Activated T-helper 9 cell treated with anti-CD3 and anti-CD28 coated beads, Interleukin-2, amount 50 U/mL, for 16 hours (primary cell): ENCODE measurements around the gene OSTN.
"Not testable (repeated sequence)": the region's sequence is repeated elsewhere in the genome, so short reads cannot be mapped to it uniquely, and the experiment has no call there.

ENCODE experiments used
- DNase-seq: peaks from one replicate; pipeline ENCODE4 v3.0.0-alpha.2; 2020; ENCODE audit warnings: low read depth

Gene OSTN

DNA sequence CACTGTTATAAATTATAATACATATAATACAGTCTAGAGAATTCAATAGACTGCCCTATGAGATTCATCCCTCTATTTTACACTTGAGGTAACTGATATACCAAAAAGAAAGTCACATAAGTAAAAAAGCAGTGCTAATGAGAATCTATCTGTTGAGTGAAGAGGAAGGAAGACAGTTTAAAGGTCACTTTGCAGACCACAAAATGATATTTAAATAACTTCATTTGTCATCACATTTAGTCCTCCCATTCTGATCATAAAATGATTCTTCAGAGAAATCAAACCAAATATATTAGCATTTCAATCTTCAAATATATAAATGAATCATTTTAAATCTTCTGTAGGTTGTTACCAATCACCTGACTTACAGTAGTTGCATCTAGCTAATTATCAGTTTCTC, 69.7 kb downstream of the OSTN start:
- DNase-seq: no peak

DNA sequence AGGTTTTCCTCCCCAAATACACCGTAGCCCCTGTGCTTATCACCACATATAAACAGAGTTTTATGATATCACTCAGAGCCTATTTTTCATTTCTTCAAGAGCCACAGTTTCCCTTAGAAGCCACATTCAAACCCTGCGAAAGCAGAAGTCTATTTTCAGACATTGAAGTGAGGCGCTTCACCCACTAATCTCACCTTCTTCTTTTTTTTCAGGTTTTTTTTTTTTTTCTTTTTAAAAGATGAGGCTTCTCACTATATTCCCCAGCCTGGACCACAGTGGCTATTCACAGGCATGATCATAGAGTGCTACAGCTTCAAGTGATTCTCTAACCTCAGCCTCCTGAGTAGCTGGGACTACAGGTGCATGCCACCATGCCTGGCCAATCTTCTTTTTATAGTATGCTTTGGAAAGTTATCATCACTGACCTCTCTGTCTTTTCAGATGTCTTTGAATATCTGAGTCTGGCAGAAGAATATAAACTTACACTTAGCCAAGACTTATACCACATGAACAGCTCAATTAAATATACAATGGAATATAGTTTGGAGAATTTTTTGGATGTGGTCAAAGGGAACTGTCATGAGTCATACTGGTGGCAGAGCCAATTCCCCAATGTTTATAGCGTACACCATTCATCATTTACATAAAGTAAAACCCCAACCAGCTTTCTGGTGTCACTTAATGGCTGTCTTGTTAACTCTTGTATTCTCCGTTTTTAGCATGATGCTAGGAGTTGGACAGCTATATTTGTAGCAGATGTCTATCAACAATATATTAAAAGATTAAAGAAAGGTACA, 70.4 kb downstream of the OSTN start:
- DNase-seq: no peak

DNA sequence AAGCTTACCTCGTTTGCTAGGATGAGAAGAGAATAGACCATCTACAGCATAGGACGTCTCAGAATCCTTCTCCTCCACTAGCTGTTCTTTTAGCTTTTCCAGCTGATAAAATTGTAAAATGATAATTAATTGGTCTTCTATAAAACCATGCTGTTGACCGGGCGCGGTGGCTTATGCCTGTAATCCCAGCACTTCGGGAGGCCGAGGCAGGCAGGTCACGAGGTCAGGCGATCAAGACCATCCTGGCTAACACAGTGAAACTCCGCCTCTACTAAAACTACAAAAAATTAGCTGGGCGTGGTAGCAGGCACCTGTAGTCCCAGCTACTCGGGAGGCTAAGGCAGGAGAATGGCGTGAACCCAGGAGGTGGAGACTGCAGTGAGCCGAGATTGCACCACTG, 76.2 kb downstream of the OSTN start:
- DNase-seq: not testable (repeated sequence)

DNA sequence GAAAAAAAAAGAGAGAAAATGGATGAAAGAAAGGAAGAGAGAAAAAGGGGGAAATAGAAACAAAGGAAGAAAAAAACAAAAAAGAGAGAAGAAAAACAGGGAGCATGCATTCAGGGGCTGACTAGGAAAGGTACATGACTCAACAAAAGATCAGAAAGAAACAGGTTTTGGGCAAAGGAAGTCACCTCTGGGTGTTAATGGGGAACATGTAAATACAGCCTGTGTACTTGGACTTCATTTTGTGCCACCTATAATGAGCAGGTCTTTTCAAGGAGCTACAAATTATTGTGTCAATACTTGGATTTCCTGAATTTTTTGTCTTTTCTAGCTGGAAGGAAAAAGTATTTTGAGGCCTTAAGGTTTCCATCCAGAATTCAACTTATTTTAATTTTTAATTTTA, 76.7 kb downstream of the OSTN start:
- no peak for DNase-seq

DNA sequence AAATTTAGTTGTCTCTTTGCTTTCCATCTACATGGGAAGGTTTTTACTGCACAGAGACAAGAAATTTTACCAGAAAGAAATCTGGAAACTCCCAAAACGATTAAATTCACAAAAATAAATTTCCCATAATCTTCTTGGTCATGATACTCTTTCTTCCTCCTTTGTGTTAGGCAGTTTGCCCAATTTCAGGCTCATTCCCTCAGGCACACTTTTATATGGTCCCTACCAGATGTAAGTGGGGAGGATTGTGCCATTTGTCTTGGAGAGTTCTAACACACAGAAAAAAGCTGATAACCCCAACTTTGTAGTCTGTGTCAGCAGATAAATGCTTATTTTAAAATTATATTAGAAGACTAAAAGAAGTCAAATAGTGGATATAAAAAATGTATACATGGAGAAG, 81.1 kb downstream of the OSTN start:
- DNase-seq: no peak

DNA sequence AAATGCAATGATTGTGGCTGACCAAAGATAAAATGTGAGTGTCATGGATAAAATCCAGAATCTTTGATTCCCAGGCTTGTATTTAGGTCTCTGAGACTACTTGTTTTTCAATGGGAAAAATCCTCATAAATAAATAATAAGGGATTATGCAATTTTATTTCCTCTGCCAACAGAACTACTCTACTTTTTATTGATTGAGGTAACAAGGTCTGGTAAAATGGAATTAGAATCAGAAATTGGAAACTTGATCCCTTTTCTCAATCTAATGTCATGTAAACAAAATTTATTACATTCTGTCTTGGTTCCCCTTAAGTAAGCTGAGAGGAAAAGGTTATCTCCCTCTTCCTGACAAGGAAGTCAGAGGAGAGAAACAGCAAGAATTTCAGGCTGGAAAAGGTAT, 81.8 kb downstream of the OSTN start:
- no peak for DNase-seq

DNA sequence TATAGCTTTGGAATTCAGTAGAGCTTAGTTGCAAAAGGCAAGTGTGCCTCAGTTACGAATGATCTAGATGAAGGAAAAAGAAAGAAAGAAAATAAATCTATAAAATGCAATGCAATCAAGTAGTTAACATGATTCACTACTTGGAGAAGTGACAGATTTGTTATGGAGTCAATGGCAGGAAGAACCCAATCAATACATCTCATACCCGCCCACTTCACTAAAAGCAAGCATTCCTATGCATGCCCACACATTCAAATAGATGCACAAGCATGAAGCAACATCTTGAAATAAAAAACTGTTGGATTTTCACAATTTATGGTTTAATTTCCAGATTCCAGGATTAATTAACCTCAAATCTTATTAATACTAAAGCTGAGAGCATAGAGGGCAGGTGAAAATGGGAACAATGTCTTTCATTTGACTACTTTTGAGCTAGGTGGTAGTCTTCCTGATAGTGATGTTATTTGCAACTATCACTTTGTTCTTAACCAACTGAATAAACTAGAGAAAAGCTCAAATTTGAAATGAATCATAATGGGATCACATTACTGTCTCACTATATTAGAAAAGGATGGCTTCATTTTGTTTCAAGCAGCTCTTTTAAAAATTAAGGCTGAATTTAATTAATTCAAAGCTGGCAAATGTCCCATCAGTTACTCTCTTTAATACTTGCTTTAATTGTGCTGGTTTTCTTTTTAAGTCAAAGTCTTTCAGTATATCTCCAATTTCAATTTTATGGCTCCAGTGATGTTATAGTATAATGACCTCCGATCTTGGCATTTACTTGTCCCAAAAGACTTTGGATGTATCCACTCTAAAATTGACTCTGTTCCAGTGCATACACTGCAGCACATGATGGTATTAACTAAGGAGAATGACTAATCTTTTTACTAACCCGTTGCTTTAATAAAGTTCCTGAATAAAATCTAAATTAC, 83.5 kb downstream of the OSTN start:
- DNase-seq: no peak

DNA sequence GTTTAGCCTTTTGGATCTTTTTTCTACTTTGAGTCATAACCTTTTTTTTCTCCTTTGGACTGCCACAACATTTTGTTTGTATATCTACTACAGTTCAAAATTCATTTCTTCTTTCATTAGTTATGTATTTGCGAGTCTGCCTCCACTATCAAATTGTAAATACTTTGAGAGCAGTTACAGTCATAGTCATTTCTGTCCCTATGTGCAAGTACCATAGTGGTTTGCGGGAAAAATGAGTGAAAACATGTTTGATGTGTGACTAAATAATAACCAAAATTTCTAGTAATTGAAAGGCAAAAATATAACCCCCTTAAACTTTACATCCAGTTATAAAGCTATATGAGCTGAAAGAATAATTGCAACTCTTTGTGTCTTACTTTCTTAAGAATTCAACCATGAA, 84.4 kb downstream of the OSTN start:
- DNase-seq: no peak

DNA sequence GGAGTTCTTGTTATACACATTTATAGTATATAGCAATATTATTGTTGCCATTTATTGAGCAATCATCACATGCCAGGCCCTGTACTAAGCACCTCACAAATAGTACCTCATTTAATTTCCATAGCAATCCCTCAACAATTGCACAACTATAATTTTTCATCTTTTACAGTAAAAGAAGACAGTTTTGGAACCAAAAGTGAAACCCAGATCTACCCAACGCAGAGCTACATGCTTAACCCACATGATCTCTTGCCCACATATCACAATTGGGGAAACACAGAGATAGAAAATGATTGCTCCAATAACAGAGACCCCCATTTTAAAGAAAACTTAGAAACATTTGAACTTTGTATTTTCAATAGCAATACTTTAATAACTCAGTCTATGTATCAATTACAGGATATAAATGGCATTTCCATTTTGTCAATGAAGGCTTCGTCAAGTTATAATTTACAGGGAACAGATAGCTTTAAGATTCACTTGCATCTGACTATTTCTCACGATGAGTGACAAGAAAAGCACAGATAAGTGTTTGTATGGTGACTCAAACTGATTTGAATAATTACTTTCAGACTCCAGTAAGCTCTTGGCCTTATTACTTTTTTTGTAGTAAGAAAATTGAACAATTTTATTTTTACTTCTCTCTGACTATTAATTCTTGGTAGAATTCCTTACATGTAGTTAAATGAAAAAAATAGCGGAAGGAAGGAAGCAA, 91.4 kb downstream of the OSTN start:
- DNase-seq: no peak

DNA sequence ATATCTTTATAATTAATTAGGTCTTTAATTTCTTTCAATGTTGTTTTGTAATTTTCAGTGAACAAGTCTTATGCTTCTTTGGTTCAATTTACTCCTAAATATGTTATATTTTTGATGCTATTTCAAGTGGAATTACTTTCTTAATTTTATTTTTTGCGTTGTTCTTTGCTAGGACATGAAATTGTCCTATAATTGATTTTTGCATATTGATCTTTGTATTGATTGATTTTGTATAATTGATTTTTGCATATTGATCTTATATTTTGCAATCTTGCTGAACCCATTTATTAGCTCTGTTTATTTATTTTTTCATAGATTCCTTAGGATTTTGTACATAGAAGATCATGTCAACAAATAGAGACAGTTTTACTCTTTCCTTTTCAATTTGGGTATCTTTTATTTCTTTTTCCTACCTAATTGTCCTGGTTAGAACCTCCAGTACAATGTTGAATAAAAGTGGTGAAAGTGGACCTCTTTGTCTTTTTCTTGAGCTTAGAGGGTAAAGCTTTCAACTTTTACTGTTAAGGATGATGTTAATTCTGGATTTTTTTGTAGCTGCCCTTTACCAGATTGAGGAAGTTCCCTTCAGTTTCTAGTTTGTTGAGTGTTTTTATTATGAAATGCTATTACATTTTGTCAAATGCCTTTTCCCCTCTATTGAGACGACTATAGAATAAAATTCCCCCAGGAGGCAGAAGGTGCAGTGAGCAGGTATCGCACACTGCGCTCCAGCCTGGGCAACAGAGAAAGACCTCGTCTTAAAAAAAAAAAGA, 93.4 kb downstream of the OSTN start:
- no peak for DNase-seq

DNA sequence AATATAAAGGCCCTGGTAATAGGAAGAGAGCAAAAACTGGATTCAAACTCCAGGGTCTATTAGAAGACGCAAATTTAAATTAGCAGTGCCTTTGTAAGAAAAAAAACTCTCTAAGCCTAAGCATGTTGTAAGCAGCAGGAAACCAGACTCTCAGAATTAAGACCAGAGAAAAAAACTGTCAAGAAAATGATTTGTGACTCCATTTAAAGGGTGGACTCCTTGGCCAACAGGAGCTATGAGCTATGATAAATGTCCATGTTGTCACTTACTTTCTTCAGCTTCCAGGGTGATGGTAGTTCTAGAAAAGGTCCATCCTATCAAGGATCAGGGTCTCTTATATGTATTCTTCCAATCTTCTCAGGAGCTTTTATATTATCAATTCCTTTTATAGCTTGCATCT, 95.2 kb downstream of the OSTN start:
- DNase-seq: no peak

DNA sequence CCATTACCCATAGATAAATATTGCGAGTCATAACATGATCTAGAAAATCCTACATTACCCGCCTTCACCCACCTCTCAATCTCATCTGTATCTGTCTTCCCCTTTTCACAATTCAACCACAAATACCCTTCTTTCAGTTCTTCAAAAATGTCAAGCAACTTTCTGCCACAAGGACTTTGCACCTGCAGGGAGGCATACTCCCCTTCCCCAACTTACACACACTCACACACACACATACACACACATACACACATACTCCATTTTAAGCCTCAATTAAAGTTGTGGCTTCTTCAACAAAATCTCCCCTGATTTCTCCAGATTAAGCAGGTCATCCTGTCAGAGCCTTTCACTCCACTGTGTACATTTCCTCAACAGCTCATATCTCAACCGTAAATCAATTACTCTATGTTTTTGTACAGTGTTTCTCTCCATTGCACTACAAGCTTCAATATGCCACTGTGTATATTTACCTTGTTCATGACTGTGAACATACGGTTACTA, 97.0 kb downstream of the OSTN start:
- DNase-seq: no peak

DNA sequence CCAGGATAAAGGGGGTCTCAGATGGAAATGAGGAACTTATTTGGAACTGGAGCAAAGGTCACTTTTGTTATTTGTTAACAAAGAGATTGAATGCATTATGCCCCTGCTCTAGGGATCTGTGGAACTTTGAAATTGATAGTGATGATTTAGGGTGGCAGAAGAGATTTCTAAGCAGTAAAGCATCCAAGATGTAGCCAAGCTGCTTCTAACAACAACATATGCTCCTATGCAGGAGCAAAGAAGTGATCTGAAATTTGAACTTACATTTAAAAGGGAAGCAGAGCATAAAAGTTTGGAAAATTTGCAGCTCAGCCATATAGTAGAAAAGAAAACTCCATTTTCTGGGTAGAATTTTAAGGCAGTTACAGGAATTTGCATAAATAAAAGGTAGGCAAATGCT, 99.8 kb downstream of the OSTN start:
- DNase-seq: no peak

DNA sequence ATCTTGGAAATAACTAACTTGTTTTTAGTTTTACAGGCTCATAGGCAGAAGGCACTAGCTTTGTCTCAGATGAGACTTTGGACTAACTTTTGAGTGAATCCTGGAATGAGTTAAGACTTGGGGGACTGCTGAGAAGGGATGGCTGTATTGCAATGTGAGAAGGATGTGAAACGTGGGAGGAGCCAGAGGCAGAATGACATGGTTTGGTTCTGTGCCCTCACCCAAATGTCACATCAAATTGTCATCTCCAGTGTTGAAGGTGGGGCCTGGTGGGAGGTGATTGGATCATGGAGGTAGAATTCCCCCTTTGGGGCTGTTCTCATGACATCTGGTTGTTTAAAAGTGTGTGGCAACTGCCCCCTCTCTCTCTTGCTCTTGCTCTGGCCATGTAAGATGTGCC, 101.4 kb downstream of the OSTN start:
- DNase-seq: no peak

DNA sequence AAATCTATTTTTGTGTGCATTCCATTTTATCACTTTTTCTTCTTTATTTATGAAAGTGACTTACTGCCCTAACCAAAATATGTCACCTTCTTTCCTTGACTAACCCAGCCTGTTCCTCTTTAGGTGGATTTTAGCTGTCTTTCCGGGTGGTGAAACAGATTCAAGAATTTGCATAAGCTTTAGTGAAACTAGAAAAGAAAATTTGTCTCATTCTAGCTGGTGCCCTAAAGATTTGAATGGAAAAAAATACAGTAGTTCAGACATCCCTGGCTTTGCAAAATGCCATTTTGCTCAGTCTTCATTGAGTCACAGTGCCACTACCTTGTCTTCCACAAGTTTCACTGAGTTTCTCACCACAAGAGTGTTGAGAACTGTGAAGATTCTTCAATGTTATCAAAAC, 102.0 kb downstream of the OSTN start:
- DNase-seq: no peak

DNA sequence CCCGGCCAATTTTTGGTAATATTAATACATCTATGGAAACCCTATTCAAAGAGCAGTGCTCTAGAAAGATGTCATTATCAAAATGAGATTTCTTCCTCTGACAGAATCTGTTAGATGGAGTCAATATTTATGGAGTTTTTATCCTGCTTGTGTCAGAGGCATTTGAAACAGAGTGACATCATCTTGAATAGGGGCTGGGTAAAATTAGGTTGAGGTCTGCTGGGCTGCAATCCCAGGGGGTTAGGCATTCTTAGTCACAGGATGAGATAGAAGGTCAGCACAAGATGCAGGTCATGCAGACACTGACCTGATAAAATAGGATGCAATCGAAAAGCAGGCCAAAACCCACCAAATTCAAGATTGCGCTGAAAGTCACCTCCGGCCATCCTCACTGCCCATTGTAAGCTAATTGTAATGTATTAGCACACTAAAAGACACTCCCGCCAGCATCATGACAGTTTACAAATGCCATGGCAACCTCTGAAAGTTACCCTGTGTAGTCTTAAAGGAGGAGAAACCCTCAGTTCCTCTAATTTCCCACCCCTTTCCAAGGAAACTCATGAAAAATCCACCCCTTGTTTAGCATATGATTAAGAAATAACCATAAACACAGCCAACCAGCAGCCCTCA, 102.9 kb downstream of the OSTN start:
- DNase-seq: no peak

DNA sequence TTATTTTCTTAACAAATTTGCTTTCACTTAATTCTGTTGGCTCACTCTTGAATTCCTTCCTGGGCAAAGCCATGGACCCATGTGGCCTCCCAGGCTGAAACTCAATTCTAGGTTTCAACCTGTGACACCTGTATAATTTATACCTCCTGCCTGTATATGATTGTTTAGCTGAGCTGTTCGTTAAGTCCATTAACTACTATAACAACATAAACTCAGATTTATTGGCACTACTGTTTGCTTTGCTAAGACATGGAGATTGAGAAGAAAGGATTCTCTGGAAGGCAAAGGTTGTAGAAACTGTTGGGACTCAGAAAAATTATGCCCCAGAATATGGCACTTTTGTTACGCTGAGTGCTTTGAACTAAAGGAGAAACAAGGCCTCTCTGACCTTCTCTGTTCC, 103.4 kb downstream of the OSTN start:
- no peak for DNase-seq

DNA sequence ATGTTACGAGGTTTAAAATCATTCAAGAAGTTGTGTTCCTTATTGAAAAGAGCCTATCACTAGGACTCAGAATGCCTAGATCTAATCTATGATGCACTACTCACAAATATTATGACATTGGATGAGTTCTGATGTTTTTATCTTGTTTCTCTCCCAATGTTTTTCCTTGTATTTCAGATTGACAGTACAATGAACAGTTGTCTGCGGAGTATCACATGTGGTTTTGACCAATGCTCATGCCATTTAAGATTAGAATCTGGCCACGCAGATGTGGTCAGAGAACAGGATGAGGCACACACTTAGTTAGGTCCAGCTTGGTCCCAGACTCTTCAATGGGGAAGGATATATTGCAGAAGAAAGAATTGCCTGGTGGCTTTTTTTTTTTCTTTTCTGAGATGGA, 104.6 kb downstream of the OSTN start:
- no peak for DNase-seq

DNA sequence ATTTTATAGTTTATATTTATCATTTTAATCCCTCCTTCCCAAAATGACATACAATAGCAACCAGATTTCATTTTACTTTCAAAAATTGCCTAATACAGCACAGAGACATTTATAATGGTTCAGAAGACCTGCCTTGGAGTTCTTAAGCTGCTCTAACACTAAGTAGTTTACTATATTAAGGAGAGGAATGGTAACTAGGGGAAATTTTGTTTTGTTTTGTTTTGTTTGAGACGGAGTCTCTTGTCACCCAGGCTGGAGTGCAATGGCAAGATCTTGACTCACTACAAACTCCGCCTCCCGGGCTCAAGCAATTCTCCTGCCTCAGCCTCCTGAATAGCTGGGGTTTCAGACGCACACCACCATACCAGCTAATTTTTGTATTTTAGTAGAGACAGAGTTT, 107.4 kb downstream of the OSTN start:
- no peak for DNase-seq

DNA sequence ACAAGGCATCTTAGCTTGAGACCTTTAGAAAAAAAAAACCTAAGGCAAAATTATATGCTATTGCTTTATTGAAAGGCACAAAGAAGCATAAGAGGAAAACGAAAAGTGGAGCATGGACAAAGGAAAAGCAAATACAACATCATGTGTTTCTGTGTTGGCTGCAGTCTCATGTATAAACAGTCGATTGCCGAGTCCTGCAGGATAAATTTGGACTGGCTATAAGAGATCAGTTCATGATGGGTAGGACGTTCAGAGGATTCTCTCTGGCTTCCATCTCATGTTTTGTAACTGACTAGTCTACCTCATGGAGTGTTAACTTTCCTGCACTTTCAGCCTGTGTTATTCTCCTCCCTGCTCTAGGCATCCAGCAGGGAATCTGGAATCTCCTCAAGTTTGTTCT, 108.3 kb downstream of the OSTN start:
- DNase-seq: no peak

DNA sequence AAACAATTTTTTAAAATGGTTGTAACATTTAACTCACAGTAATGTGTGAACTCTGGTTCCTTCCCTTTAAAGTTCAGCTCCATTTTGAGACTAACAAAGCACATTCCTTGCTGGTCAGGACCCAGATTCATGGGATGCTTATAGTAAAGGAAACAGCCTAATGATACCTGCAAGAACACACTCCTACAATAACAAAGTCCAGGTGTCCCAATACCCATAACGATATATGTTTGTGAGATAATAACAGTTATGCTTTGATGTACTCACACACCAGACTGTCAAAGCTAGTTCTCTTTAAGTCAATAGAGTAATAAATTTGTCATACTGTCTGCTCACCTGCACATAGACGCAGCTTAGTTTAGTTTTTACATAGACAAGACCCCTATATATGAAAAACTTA, 114.3 kb downstream of the OSTN start:
- DNase-seq: no peak
